IMR-90 (cell line): ENCODE measurements around the gene IFIT3. TPM values are rescaled to one million over a fixed set of nuclear protein-coding genes. Genes with fewer than 3 reads are reported as not detected.

Experiments used
- ATAC-seq: fragments of 200-7000 bp; cut with Tn5 transposase; 2 replicates; pipeline ENCODE4 v1.9.1; 2020; ENCODE audit warnings: low read depth, mild to moderate bottlenecking, moderate library complexity
- BruUV-seq: library from RNA; stranded (reverse); fragments of 400-500 nt; replicated peaks from 2 replicates; lab custom pipeline; 2021; lab: Mats Ljungman, UMichigan
- CTCF ChIA-PET: fragments of 300-600 bp; formaldehyde crosslinking; extraction: SDS; loops from one replicate; lab custom pipeline; 2021; ENCODE audit warnings: antibody characterized with exemption; lab: Yijun Ruan, JAX
- POLR2A ChIA-PET: fragments of 300-600 bp; sonication (Branson Sonifier 250); formaldehyde crosslinking; loops from one replicate; lab custom pipeline; 2022; ENCODE audit warnings: antibody characterized with exemption; ENCODE audit not compliant: unreplicated experiment; lab: Charles Lee
- DNase-seq: peaks from one replicate; pipeline ENCODE4 v3.0.0; 2013
- H2AFZ ChIP-seq: replicated peaks from 2 replicates; pipeline ENCODE3; 2013; ENCODE audit warnings: low read length, mild to moderate bottlenecking; ENCODE audit not compliant: poor library complexity
- H2AK5ac ChIP-seq: 2 replicates; pipeline ENCODE4 v1.6.1; 2013; ENCODE audit warnings: low read depth, low read length, inconsistent platforms
- H2AK9ac ChIP-seq: replicated peaks from 2 replicates; pipeline ENCODE3; 2013; ENCODE audit warnings: mild to moderate bottlenecking, low read depth, low read length, moderate library complexity; ENCODE audit not compliant: poor library complexity
- H2BK120ac ChIP-seq: 2 replicates; pipeline ENCODE4 v1.6.1; 2013; ENCODE audit warnings: low read depth, low read length, inconsistent platforms
- H2BK15ac ChIP-seq: 3 replicates; pipeline ENCODE4 v1.6.1; 2013; ENCODE audit warnings: low read depth, low read length, inconsistent platforms
- H2BK20ac ChIP-seq: 2 replicates; pipeline ENCODE4 v1.6.1; 2013; ENCODE audit warnings: low read depth, mild to moderate bottlenecking, inconsistent platforms, low read length, moderate library complexity
- H2BK5ac ChIP-seq: 2 replicates; pipeline ENCODE4 v1.6.1; 2013; ENCODE audit warnings: mild to moderate bottlenecking, low read depth, low read length, inconsistent platforms; ENCODE audit not compliant: poor library complexity, severe bottlenecking
- H3K14ac ChIP-seq: replicated peaks from 2 replicates; pipeline ENCODE4 v1.6.1; 2013; ENCODE audit warnings: low read depth, low read length, inconsistent platforms
- H3K18ac ChIP-seq: 2 replicates; pipeline ENCODE4 v1.6.1; 2013; ENCODE audit warnings: low read depth, low read length, control low read depth
- H3K23ac ChIP-seq: 2 replicates; pipeline ENCODE4 v1.6.1; 2013; ENCODE audit warnings: low read depth, low read length, inconsistent platforms
- H3K27ac ChIP-seq: 2 replicates; pipeline ENCODE4 v1.5.1; 2013; ENCODE audit warnings: mild to moderate bottlenecking, control low read depth, low read length; ENCODE audit not compliant: insufficient read depth
- H3K27me3 ChIP-seq: 2 replicates; pipeline ENCODE4 v1.6.1; 2013; ENCODE audit warnings: low read length; ENCODE audit not compliant: control insufficient read depth, insufficient read depth
- H3K36me3 ChIP-seq: 2 replicates; pipeline ENCODE4 v1.6.1; 2013; ENCODE audit warnings: low read length, mixed read lengths; ENCODE audit not compliant: control insufficient read depth, insufficient read depth
- H3K4ac ChIP-seq: 2 replicates; pipeline ENCODE4 v1.6.1; 2013; ENCODE audit warnings: low read depth, low read length, inconsistent platforms
- H3K4me1 ChIP-seq: 2 replicates; pipeline ENCODE4 v1.6.1; 2013; ENCODE audit warnings: low read length, mixed read lengths; ENCODE audit not compliant: control insufficient read depth, insufficient read depth
- H3K4me2 ChIP-seq: 2 replicates; pipeline ENCODE4 v1.6.1; 2013; ENCODE audit warnings: low read depth, mild to moderate bottlenecking, control low read depth, low read length, moderate library complexity
- H3K4me3 ChIP-seq: 2 replicates; pipeline ENCODE4 v1.5.1; 2013; ENCODE audit warnings: low read depth, mild to moderate bottlenecking, control low read depth, low read length, moderate library complexity; ENCODE audit not compliant: insufficient read depth
- H3K56ac ChIP-seq: 2 replicates; pipeline ENCODE4 v1.6.1; 2013; ENCODE audit warnings: low read length, inconsistent platforms; ENCODE audit not compliant: insufficient read depth; ENCODE audit errors: extremely low read depth
- H3K79me1 ChIP-seq, 2 experiments: 2 replicates each; pipeline ENCODE4 v1.6.1; 2013; ENCODE audit warnings: low read length in 2 of 2, inconsistent platforms in 1 of 2, low read depth in 1 of 2
- H3K9ac ChIP-seq: 2 replicates; pipeline ENCODE4 v1.6.1; 2013; ENCODE audit warnings: low read depth, low read length, control low read depth
- H3K9me1 ChIP-seq: 2 replicates; pipeline ENCODE4 v1.6.1; 2013; ENCODE audit warnings: low read length, inconsistent platforms; ENCODE audit not compliant: insufficient read depth
- H3K9me3 ChIP-seq: 2 replicates; pipeline ENCODE4 v1.6.1; 2013; ENCODE audit warnings: low read length; ENCODE audit not compliant: control insufficient read depth, insufficient read depth
- H4K20me1 ChIP-seq: 2 replicates; pipeline ENCODE4 v1.6.1; 2013; ENCODE audit warnings: low read length, inconsistent platforms; ENCODE audit not compliant: insufficient read depth
- H4K5ac ChIP-seq: 2 replicates; pipeline ENCODE4 v1.6.1; 2013; ENCODE audit warnings: mild to moderate bottlenecking, low read depth, low read length, control low read depth
- H4K8ac ChIP-seq, 2 experiments: 2 replicates each; pipeline ENCODE4 v1.6.1; 2013; ENCODE audit warnings: low read depth in 2 of 2, low read length in 2 of 2, control low read depth in 1 of 2, inconsistent platforms in 1 of 2
- H4K91ac ChIP-seq: 2 replicates; pipeline ENCODE4 v1.6.1; 2013; ENCODE audit warnings: low read depth, low read length, inconsistent platforms; ENCODE audit not compliant: insufficient read depth
- BHLHE40 ChIP-seq: fragments of 150-350 bp; IDR thresholded peaks from 2 replicates; pipeline ENCODE4 v1.6.1; 2016; ENCODE audit warnings: mild to moderate bottlenecking, low read depth, low read length
- CEBPB ChIP-seq: IDR thresholded peaks from 2 replicates; pipeline ENCODE4 v1.6.1; 2012; ENCODE audit warnings: low read depth, low read length, improper control_type of control experiment
- CHD1 ChIP-seq: IDR thresholded peaks from 2 replicates; pipeline ENCODE4 v1.6.1; 2012; ENCODE audit warnings: low read depth, low read length, improper control_type of control experiment
- CTCF ChIP-seq: conservative IDR thresholded peaks from 2 replicates; pipeline ENCODE4 v1.5.1; 2012; ENCODE audit warnings: mild to moderate bottlenecking, low read depth, low read length, improper control_type of control experiment
- ELK1 ChIP-seq: fragments of 150-350 bp; IDR thresholded peaks from 2 replicates; pipeline ENCODE4 v1.6.1; 2016; ENCODE audit warnings: low read depth, mild to moderate bottlenecking, low read length, moderate library complexity, borderline replicate concordance
- FOS ChIP-seq: fragments of 150-350 bp; IDR thresholded peaks from 2 replicates; pipeline ENCODE4 v1.6.1; 2016; ENCODE audit warnings: low read depth, low read length
- MAFK ChIP-seq: IDR thresholded peaks from 2 replicates; pipeline ENCODE4 v1.6.1; 2012; ENCODE audit warnings: low read depth, low read length, improper control_type of control experiment
- MAZ ChIP-seq: IDR thresholded peaks from 2 replicates; pipeline ENCODE4 v1.6.1; 2012; ENCODE audit warnings: low read depth, mild to moderate bottlenecking, low read length, improper control_type of control experiment, moderate library complexity, borderline replicate concordance
- MXI1 ChIP-seq: IDR thresholded peaks from 2 replicates; pipeline ENCODE4 v1.6.1; 2012; ENCODE audit warnings: low read depth, mild to moderate bottlenecking, low read length, moderate library complexity, borderline replicate concordance
- NFE2L2 ChIP-seq: fragments of 150-350 bp; IDR thresholded peaks from 2 replicates; pipeline ENCODE4 v1.6.1; 2016; ENCODE audit warnings: low read depth, mild to moderate bottlenecking, low read length
- POLR2A ChIP-seq: IDR thresholded peaks from 2 replicates; pipeline ENCODE4 v1.6.1; 2012; ENCODE audit warnings: mild to moderate bottlenecking, low read depth, low read length
- RAD21 ChIP-seq: IDR thresholded peaks from 2 replicates; pipeline ENCODE4 v1.6.1; 2012; ENCODE audit warnings: low read length, improper control_type of control experiment
- RCOR1 ChIP-seq: IDR thresholded peaks from 2 replicates; pipeline ENCODE4 v1.6.1; 2012; ENCODE audit warnings: mild to moderate bottlenecking, low read length, improper control_type of control experiment; ENCODE audit not compliant: insufficient replicate concordance
- RFX5 ChIP-seq: IDR thresholded peaks from 2 replicates; pipeline ENCODE4 v1.8.0; 2012; ENCODE audit warnings: low read depth, mild to moderate bottlenecking, low read length, moderate library complexity
- SMC3 ChIP-seq: fragments of 150-350 bp; IDR thresholded peaks from 2 replicates; pipeline ENCODE4 v1.6.1; 2016; ENCODE audit warnings: low read depth, mild to moderate bottlenecking, antibody characterized with exemption, low read length, moderate library complexity
- USF2 ChIP-seq: fragments of 150-350 bp; IDR thresholded peaks from 2 replicates; pipeline ENCODE4 v1.6.1; 2017; ENCODE audit warnings: mild to moderate bottlenecking, antibody characterized with exemption, low read length, low read depth
- WGBS, 2 experiments: methylation state at CpG; one replicate each; pipeline versions ENCODE4 v1.1.5 to v1.1.7; 2013; ENCODE audit warnings: missing lambda C conversion rate in 2 of 2; ENCODE audit not compliant: insufficient read length in 1 of 2; ENCODE audit errors: extremely low coverage in 2 of 2; 5-methylcytosine and 5-hydroxymethylcytosine counted together
- dilution Hi-C: fragments of 300-500 bp; cut with HindIII; formaldehyde crosslinking; loops from one replicate; pipeline ENCODE4 v1.14.3; 2018; ENCODE audit warnings: low sequenced_read_pairs; ENCODE audit not compliant: unreplicated experiment
- in situ Hi-C: fragments of 300-500 bp; cut with MboI; formaldehyde crosslinking; loops from 3 replicates; pipeline ENCODE4 v1.14.3; 2019; ENCODE audit warnings: low sequenced_read_pairs, inconsistent platforms, mixed read lengths
- intact Hi-C: fragments of 100-400 bp; cut with micrococcal nuclease; formaldehyde crosslinking; loops from 2 replicates; pipeline ENCODE4 v1.10.0; 2022
- polyA plus RNA-seq, 3 experiments: library from polyadenylated mRNA; depleted of rRNA; stranded (reverse); fragments of >200 nt; gene quantifications; 2 replicates each; pipeline ENCODE4 v1.2.3, GENCODE V29; 2012; ENCODE audit warnings: low replicate concordance in 1 of 3
- total RNA-seq: library from RNA; depleted of rRNA; stranded (reverse); fragments of >200 nt; gene quantifications from 2 replicates; pipeline ENCODE4 v1.2.3, GENCODE V29; 2012

Gene IFIT3
- total and polyA plus RNA-seq, 2 of the 4 experiments (the other 2 are of a cell fraction): 3.5 to 7.3 TPM

GRCh38 chr10:89367529-89367928 is 39.7 kb downstream of the IFIT3 start:
- no peak overlapping the region for H2BK5ac ChIP-seq
- DNase-seq (no peak), ATAC-seq (no peak)
- TF ChIP-seq MAZ: no peak
- TF ChIP-seq POLR2A: no peak
- TF ChIP-seq CTCF: no peak
- no peak for TF ChIP-seq RAD21
- TF ChIP-seq CEBPB: no peak
- TF ChIP-seq FOS: no peak
- no peak for TF ChIP-seq ELK1
- TF ChIP-seq MAFK: no peak
- TF ChIP-seq SMC3: no peak
- TF ChIP-seq BHLHE40: no peak
- TF ChIP-seq RFX5: no peak
- TF ChIP-seq CHD1: no peak
- no peak for TF ChIP-seq USF2
- TF ChIP-seq MXI1: no peak
- no peak for TF ChIP-seq NFE2L2
- TF ChIP-seq RCOR1: no peak
- no peaks in the 10 kb centered on the region for H3K9me3 ChIP-seq
- H3K79me1 ChIP-seq: no peaks in the 10 kb centered on the region
- no peak overlapping the region for H3K23ac ChIP-seq
- H3K4me2 ChIP-seq: no peak overlapping the region
- H2BK120ac ChIP-seq: no peak overlapping the region
- no peak overlapping the region for H2AFZ ChIP-seq
- no peak overlapping the region for H3K4me3 ChIP-seq
- no peaks in the 10 kb centered on the region for H4K20me1 ChIP-seq
- in situ Hi-C loops: no loop called here
- H2BK20ac ChIP-seq: no peak overlapping the region
- no peak overlapping the region for H4K5ac ChIP-seq
- H3K14ac ChIP-seq: no peak overlapping the region; the same call in 1 of the 2 replicates
- no peaks in the 10 kb centered on the region for H3K36me3 ChIP-seq
- H4K91ac ChIP-seq: no peak overlapping the region
- no peak overlapping the region; the same call in 2 of the 3 replicates for H2BK15ac ChIP-seq
- ChIA-PET CTCF (no interaction called here), POLR2A (no interaction called here)
- BruUV-seq: no TSS peak
- H3K27me3 ChIP-seq: no peaks in the 10 kb centered on the region
- H3K27ac ChIP-seq: no peak overlapping the region
- no peak overlapping the region for H3K9ac ChIP-seq
- no peak overlapping the region for H3K4ac ChIP-seq
- H3K56ac ChIP-seq: no peak overlapping the region
- H3K18ac ChIP-seq: no peak overlapping the region
- no peaks in the 10 kb centered on the region for H3K9me1 ChIP-seq
- no peak overlapping the region for H2AK5ac ChIP-seq
- dilution Hi-C loops: no loop called here
- intact Hi-C loops: loop anchor here (5.0 kb wide), 1 partner anchor 40 kb away; the partner anchor contains the start of gene IFIT3
- H3K4me1 ChIP-seq: peaks cover 3% of the 10 kb centered on the region; the same call in 1 of the 2 replicates
- no peak overlapping the region for H2AK9ac ChIP-seq
- H4K8ac ChIP-seq: no peak overlapping the region
- WGBS, 2 experiments: no CpG with 5 or more reads among the region's 4 CpGs
